Activated T-helper 1 cell treated with Interleukin-2 at 50 U/mL for 16 hours (primary cell): ENCODE measurements around the gene LCT.
"Not testable (repeated sequence)": the region's sequence is repeated elsewhere in the genome, so short reads cannot be mapped to it uniquely, and the experiment has no call there.

Experiments used
- DNase-seq: peaks from one replicate; pipeline ENCODE4 v3.0.0-alpha.2; 2020; ENCODE audit warnings: low read depth

LCT gene

DNA sequence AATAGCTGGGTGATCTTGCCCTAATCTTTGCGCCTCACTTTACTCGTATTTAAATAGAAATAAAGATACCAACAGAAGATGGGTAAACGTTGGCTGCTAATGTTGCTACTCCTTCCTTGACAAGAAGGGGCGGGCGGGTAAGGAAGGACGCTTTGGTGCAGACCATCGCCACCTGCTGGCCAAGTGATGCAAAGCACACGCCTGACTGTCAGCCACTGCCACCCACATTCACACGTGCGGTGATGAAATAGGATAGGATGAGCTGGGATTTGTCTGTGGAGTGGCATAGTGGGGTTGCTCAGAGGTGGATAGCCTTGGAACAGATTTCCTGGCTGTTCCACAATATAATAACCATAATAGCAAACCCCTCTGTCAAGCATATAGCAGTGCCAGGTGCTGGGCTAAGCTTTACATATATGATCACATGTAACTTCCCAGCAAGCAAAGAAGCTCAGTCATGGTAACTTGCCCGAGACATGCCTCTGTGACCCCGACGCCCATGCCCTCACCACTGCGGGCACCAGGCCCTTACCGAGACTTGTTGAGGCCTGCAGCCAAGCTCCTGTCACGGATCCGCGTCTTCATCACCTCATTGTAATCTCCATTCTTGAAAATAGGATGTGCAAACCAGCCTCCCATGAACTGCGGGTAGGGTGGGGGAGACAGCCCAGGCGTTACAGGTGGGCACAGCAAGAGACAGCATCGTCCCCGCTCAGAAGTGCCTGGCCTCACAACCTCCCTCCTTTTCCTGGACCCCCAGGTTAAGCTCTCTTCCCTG lies 39.3 kb downstream of the LCT start:
- peak; percentile 55 for DNase-seq

DNA sequence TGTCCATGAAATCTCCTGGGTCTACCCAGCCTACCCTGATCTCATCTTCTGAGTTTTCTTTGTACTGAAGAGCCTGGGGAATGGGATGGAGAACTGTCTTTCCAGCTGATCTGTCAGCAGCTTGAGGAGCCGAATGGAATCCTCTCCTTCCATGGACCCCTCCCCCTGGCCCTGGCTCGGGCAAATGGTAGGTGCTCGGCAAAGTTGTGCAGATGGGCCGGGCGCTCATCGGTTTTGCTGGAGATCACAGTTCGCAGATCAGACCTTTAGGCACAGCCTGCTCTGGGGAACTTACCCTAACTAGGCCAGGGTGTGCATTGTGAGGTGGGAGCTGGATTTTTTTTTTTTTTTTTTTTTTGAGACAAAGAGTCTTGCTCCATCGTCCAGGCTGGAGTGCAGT lies 40.4 kb downstream of the LCT start:
- no peak for DNase-seq

DNA sequence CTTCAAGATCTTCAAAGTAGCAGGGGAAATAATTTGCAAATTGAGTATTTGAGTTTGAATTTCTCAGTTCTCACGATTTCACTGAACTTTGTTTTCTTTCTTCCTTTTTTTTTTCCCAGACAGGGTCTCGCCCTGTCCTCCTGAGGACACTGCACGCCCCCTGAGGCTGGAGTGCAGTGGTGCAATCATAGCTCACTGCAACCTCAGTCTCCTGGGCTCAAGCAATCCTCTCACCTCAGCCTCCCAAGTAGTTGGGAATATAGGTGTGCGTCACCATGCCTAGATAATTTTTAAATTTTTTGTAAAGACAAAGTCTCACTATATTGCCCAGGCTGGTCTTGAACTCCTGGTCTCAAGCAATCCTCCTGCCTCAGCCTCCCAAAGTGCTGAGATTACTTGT lies 41.3 kb downstream of the LCT start:
- DNase-seq = not testable (repeated sequence)

DNA sequence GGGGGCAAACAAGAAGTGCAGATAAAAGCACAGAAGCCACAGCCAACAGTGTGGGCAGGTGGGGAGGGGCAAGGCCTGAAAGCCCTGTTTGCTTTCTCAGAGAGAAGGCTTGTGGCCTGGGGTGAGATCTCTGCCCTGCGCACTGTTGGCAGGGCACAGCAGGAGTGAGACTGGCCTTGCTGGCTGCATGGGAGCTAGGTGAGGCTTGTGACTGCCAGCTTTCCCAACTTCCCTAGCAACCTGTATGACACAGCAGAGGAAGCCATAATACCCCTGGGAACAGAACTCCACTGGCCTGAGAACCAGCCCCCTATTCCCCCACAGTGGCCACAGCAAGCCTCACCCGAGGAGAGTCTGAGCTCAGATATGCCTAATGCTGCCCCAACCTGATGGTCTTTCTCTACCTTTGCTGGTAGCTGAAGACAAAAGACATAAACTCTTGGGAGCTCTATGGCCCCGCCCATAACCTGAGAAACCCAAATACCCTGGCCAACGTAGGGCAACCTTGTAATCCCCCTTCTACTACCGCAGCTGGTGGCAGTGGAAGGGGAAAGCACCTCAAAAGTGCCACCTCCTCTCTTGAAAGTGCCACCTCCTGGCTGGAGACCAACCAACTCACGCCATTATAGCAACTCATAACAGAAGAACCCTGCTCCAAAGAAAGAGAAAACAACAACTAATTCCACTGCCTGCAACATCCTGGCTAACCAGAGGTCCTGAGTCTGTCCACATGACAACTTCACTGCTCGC lies 44.4 kb downstream of the LCT start:
- no peak for DNase-seq

DNA sequence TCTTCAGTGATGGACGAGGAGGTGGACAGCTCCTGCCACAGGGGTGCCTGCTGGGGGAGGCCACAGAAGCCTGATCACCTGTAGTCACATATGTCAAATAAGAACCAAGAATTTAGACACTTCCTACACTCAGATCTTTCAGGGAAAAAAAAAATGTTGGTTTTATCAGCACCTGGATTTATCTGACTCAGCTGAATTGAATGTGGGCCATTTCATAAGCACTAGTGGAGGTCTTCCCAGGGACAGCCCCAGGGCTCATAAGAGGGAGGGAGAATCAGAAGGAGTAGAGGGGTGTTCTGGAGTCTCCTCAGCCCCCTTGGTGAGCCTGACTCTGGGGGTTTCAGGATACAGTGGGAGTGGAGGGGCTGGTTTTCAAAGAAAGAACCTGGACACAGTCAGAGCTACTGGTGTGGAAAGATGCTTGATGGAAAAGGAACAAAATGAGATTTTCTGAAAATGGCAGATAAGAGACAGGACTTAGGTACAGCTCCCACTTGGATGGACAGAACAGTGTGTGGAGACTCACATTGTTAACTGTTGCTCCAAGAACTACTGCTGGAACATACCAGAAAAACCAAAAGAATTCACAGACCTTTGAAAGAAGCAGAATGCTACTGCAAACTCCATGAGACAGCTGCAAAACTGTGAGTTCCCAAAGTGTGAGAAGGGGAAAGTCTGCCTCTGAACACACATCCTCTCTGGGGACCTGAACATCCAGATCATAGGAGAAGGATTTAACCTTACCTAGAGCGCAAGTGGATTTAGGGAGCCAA lies 45.4 kb downstream of the LCT start:
- no peak for DNase-seq

DNA sequence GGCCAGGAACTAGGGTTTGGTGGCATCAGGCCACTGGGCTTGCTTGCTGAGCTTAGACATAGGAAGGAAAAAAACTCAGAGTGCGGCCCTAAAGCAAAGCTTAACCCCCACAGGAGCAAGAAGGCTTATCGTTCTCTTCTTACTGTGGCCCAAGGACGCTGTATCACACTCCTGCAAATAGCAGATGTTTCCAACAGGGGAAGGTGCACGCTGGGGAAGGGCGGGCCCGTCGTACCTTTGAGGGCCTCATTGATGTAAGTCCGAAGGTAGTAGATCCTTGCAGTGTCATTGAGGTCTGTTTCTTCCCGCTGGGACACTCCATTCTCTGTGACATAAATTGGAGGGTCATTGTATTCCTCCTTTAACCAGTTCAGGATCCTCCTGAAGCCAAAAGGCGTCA lies 46.6 kb downstream of the LCT start:
- DNase-seq = no peak

DNA sequence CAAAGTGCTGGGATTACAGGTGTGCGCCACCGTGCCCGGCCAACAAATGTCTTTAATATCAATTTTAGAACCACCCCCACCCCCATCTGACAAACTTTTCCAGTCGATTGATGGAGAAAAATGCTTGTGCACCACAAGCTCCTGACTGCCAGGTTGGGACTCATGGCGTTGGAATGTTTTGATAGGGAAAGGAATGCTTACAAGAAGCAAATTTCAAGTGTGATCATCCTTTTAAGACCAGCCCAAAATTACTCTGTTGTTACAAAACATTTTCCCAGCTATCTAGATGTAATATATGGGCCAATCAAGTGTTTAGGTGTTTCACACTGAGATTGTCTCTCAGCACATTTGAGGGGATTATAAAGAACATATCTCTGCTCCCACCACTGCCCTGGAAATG lies 50.2 kb downstream of the LCT start:
- no peak for DNase-seq

DNA sequence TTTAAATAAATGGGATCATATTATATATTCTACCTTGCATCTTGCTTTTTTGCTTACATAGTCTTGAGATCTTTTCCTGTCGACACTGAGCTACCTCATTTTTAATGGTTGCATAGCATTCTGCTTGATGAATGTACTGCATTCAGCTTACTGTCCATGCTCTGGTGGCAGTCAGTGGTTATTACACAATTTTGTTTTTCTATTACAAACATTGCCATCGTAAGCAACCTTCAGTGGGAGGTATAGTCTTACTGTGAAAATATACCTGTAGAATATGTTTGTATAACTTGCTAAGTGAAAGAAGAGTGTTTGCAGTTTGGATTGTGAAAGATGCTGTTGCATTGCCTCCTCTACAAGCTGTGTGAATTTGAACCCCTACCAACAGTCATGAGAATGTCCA lies 52.0 kb downstream of the LCT start:
- no peak for DNase-seq

DNA sequence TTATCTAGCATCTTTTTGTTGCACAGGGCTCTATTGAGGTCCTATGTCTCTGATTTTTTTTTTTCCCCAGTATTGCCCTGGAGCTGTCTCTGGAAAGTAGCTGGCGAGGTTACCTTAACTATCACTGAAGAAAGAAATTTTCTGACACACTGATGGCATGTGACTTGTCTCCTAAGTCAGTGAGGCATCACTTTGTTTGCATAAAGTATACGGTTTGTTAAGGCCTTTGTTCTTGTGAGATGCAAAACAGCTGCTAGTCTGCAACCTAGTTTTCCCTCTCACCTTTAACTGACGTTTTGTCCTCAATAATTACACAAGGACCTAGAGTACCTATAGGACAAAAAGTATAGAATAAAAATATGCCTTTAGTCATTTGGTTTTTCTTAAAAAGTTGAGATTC lies 53.5 kb downstream of the LCT start:
- no peak for DNase-seq

DNA sequence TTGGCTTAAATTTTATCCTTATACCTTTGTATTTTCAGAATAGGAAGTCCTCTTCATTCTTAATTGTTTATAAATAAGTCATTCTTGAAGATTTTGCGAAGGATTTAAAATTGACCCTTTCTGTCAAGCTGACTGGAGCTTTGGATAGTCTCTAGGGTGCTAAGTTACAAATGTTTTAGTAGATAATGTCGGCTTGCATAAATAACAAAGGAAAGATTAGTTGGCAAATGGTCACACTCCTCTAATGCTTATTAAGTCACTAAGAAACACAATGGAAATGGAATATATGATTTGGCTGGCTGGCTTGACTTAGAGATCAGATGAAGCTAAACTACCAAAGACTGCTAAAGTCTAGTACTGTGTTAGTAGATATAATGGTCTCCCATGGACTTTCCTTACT lies 54.8 kb downstream of the LCT start:
- no peak for DNase-seq

DNA sequence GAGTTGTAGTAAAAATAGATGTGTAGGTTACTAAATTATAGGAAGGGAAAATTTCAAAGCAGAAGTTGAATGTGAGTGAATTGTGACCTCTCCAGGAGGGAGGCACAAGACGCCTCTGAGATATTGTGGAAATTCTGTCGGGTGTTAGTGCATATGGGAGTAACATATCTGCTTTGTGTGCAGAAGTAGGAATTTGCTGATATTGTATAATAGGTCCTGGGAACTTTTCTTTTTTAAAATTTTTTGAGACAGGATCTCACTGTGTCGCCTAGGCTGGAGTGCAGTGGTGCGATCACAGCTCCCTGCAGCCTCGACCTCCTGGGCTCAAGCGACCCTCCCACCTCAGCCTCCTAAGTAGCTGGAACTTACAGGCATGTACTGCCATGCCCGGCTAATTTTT lies 60.6 kb downstream of the LCT start:
- DNase-seq = no peak

DNA sequence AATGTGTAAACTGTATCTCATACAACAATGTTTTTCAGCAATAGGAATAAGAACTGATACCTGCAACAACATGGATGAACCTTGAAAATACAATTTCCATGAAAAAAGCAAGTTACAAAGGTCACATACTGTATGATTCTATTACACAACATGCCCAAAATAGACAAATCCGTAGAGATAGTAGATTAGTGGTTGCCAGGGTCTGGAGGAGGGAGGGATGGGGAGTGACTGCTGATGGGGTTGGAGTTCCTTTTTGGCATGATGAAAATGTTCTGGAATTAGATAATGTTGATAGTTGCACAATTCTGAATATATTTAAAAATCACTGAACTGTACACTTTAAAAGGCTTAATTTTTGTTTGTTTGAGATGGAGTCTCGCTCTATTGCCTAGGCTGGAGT lies 61.6 kb downstream of the LCT start:
- no peak for DNase-seq

DNA sequence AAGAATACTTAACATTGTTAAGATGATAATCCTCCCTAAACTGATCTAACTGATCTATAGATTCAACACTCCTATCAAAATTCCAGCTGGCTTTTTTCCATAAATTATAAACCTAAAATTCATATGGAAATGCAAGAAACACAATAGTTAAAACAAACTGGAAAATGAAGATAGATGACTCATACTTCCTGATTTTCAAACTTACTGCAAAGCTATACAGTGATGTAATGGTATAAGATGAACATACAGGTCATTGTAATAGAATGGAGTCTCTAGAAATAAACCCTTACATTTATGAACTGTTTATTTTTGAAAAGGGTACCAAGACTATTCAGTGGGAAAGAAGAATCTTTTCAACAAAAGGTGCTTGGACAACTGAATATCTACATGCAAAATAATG lies 63.1 kb downstream of the LCT start:
- no peak for DNase-seq

DNA sequence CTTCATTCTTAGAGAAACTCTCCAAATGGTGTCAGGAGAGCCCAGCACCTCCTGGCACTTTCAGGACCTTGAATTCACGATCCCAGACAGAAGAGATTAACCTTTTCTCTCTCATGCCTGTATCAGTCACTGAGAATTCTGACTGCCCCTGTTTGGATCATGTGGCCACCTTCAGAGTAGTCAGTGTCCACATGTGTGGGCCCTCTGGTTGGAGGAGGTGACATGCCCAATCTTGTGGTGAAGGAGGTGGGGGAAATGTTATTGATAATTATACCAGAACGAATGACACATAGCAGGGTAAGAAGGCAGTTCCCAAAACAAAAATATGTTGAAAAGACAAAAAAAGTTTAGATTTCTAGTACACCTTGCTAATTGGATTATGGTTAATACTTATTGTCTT lies 63.7 kb downstream of the LCT start:
- no peak for DNase-seq

DNA sequence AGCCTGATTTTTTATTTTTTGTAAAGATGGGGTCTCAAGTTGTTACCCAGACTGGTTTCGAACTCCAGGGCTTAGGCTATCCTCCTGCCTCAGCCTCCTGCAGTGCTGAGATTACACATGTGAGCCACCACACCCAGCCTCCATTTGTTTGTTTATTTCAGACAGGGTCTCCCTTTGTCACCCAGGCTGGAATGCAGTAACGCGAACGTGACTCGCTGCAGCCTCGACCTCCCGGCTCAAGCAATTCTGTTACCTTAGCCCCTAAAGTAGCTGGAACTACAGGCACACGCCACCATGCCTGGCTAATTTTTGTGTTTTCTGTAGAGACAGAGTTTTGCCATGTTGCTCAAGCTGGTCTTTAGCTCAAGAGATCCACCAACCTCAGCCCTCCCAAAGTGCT lies 68.1 kb downstream of the LCT start:
- no peak for DNase-seq

DNA sequence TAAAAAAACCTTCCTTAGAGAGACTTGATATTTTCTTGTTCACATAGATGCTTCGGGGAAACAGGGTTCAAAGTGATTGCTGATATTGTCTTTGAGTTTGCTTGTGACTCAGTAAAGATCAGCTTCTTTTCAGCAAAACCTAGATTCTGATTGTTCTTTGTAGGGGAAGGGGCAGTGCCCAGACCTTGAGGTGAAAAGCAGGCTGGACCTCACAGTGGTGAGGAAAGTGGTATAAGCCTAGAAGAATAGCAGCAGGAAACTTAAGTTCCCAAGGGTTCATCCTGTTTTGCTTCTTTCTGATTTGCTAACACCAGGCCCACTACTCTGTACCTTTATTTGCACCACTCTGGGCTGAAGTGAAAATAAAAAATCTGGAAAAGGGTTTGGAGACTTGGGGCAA lies 74.5 kb downstream of the LCT start:
- no peak for DNase-seq

DNA sequence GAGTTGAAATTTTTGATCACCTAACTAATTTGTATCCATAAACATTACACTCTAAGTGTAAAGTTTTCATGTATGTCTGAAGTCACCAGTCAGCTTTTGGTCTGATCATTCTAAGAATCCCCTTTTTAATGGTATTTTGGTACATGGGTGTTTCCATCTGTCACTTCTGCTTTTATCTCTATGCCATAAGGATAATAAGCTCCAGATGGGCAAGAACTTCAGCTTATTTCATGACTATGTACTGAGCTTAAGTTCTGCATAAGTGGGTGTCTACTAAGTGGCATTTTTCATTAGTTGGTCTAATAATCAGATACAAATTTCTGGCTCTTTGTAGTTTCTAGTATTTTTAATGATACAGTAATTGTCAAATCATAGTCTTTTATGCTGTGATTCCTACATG lies 75.0 kb downstream of the LCT start:
- DNase-seq = no peak

DNA sequence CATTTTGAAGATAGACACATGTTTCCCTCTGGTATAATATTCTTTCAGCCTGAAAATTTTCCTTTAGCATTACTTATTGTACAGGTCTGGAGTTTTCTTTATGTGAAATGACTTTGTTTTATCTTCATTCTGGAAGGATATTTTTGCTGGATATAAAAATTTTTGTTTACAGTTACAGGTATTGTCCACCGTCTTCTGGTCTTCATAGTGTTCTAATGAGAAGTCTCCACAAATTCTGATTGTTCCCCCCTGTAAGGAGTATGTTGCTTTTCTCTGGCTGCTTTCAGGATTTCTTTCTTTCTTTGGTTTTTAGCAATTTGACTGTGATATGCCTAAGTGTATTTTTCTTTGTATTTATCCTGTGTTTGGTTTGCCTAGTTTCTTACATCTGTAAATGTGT lies 80.3 kb downstream of the LCT start:
- DNase-seq = no peak

DNA sequence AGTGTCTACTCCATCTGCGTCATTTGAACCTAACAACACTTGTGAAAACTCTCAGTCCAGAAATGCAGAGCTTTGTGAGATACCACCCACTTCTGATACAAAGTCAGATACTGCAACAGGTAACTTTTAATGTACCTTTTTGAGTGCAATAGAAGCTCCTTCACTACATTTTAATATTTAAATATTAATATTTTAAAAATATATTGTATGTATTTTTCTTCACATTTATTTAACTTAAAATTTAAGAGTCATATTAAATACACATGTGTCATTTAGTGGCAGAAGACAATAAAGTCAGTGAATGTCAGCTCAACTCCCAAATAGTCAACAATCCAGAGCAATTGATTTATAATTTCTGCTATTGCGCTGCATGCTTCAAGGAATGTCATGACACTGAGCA lies 81.4 kb downstream of the LCT start:
- DNase-seq = no peak

DNA sequence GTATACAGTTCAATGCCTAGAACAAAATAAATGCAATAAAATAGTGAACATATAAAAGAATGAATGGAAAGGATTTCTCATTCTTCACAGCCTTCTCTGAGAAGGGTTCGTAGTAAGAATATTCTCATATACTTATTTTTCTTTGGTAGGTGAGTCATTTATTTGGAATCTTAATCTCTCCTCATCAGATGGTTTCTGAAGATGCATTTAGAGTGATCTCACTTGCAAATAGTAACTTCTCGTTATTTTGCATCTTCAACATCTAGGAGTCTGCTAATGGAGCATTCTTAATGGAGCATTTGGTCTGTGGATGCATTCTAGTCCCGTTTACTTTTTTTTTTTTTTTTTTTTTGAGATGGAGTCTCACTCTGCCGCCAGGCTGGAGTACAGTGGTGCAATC lies 91.4 kb downstream of the LCT start:
- no peak for DNase-seq

DNA sequence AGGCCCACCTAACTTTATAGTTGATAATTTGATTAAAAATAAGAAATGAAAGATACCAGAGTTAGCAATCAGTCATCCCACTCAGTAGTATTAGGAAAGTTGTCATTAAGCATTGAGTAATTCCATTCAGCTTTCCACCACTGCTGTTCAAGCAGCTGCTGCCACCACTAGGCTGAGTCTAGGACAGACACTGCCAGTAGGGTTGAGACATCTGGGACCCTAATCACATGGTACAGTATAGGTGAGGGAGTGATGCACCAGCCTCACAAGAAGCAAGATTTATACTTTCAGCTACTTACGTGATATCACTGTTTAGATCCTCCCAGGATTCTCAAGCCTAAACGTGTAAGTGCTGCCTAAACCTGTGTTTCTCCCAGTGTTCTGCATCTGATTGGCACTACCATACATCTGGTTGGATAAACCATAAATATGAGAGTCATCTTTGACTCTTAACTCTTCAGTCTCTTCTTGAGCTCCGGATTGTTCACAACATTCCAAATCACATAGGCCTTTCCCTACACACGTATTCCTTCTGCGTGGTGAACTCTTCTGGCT lies 92.1 kb downstream of the LCT start:
- DNase-seq = no peak

DNA sequence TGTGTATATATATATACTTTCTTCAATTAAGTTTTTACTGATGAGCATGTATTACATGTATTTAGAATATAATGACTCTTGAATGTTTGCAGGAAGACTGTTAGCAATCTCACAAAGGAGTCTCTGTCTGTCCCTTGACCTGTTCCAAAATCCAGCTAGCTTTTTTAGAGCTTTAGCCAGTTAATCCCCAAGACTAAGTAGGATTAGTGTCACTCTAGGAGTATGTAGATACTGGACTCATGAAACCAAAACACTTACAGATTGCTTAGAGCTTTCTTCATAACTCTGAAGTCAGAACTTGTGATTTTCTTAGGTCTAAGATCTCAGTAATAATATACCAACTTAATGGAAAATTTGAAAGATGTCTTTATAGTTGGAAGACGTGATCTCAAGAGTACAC lies 93.1 kb downstream of the LCT start:
- no peak for DNase-seq

DNA sequence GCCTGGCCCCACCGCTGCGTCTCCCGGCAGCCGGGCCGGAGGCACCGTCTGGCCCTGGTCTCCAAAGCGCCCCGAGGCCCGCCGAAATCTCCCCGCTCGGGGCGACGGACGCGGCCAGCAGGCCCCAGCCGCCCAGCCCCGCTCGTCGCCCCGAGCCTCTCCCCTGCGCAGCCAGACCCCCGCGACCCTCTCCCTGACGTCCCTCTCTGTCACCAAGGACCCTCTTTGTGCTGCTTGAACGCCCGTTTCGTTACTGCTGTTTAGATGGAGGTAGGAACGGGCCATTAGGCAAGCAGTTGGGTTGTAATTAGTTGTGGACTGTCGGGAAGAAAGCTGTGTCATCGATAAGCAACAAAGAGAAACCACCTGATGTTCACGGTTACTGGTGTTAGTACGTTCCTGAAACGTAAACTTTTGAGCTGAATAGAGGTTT lies 94.6 kb downstream of the LCT start:
- no peak for DNase-seq
